Measurements from ENCODE around the gene CHMP3. TPM values are rescaled to one million over a fixed set of nuclear protein-coding genes. Genes with fewer than 3 reads are reported as not detected.
"Not testable (repeated sequence)": the region's sequence is repeated elsewhere in the genome, so short reads cannot be mapped to it uniquely, and the experiment has no call there.

Gene CHMP3
- 69.4 TPM for total RNA-seq
- 163 TPM for polyA plus RNA-seq

- H3K4me3 ChIP-seq (ENCODE audit: low read depth, low read length), result peak within 1 kb of the TSS; percentile 71
- H3K36me3 ChIP-seq (ENCODE audit: insufficient read depth), result no peaks in the 10 kb centered on the region
- WGBS, result under 1% methylated on average over 57 of the region's 57 CpGs
- H3K4me1 ChIP-seq (ENCODE audit: insufficient read depth), result peaks cover 4% of the 10 kb centered on the region
- peak; percentile 96 for DNase-seq (ENCODE audit: extremely low spot score)
- peak within 1 kb of the TSS; percentile 98 for H3K27ac ChIP-seq (ENCODE audit: low read depth)
These were observed at the start of gene CHMP3 for GRCh38 chr2:86562922-86563649. Gene CHMP3 (minus strand): TSS chr2:86563443. CDS start chr2:86563348, 95 bp downstream.

DNA sequence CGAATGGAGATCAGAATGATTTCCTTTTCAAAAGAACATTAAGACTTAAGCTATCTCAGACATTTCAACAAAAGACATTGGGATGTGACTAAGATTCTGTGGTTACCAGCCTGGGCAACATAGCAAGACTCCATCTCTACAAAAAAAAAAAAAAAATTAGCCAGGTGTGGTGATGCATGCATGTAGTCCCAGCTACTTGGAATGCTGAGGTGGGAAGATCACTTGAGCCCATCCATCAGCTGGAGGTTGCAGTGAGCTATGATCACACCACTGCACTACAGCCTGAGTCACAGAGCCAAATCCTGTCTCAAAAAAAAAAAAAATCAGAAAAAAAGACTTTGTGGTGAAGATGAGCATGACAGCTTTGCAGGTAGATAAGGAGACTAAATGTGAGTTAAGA lies 47.6 kb upstream of the CHMP3 start:
- DNase-seq (ENCODE audit: extremely low spot score), result no peak
- Histone ChIP-seq H3K27ac (ENCODE audit: low read depth) (no peak overlapping the region), H3K4me1 (ENCODE audit: insufficient read depth) (no peaks in the 10 kb centered on the region), H3K36me3 (ENCODE audit: insufficient read depth) (peaks cover 4% of the 10 kb centered on the region), H3K4me3 (ENCODE audit: low read depth, low read length) (no peak overlapping the region)
- 94% methylated on average over 1 of the region's 1 CpG for WGBS

GRCh38 chr2:86608832-86609410 lies 45.7 kb upstream of the CHMP3 start:
- Histone ChIP-seq H3K36me3 (ENCODE audit: insufficient read depth) (peaks cover 5% of the 10 kb centered on the region), H3K4me1 (ENCODE audit: insufficient read depth) (no peaks in the 10 kb centered on the region), H3K27ac (ENCODE audit: low read depth) (no peak overlapping the region), H3K4me3 (ENCODE audit: low read depth, low read length) (no peak overlapping the region)
- DNase-seq (ENCODE audit: extremely low spot score), result no peak
- WGBS, result 91% methylated on average over 2 of the region's 2 CpGs

DNA sequence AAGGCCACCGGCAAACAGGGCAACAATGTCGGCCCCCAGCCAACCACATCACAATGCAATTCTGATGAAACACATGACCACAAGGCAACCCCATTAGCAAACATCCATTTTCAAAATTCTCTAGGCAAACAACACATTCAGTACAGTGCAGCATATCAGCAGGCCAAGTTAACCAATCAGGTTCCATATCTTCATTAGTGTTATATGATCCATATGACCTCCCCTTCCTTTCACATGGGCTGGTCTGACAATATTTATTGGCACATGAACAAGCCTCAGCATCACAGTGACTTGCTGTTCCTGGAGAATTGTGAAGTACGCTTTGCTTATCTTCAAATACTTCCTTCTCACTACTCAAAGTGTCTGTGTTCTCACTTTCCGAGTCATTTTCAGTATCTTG lies 40.7 kb upstream of the CHMP3 start:
- H3K27ac ChIP-seq (ENCODE audit: low read depth), result no peak overlapping the region
- H3K4me1 ChIP-seq (ENCODE audit: insufficient read depth), result no peaks in the 10 kb centered on the region
- DNase-seq (ENCODE audit: extremely low spot score), result no peak
- H3K4me3 ChIP-seq (ENCODE audit: low read depth, low read length), result no peak overlapping the region
- H3K36me3 ChIP-seq (ENCODE audit: insufficient read depth), result peaks cover 6% of the 10 kb centered on the region
- 95% methylated on average over 4 of the region's 4 CpGs for WGBS

DNA sequence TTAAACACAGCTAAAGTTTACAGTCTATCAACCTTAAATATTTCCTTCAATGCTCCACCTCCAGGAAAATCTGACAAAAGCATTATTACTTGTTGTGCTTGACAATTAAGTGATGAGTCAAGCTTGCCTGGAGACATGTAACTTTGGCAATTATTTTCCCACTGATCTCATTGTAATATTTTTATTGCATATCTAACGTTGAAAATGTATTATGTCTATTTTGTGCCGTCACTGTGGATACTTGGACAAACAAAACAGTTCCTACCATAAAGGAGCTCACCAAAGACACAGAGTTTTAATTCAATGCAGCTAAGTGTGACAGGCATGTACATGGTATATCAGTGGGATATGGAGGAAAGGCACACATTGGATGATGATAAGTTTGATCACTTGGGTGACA lies 35.7 kb upstream of the CHMP3 start:
- 47% methylated on average over 2 of the region's 2 CpGs for WGBS
- Histone ChIP-seq H3K4me1 (ENCODE audit: insufficient read depth) (no peaks in the 10 kb centered on the region), H3K4me3 (ENCODE audit: low read depth, low read length) (no peak overlapping the region), H3K27ac (ENCODE audit: low read depth) (no peak overlapping the region), H3K36me3 (ENCODE audit: insufficient read depth) (peaks cover 3% of the 10 kb centered on the region)
- DNase-seq (ENCODE audit: extremely low spot score), result no peak

DNA sequence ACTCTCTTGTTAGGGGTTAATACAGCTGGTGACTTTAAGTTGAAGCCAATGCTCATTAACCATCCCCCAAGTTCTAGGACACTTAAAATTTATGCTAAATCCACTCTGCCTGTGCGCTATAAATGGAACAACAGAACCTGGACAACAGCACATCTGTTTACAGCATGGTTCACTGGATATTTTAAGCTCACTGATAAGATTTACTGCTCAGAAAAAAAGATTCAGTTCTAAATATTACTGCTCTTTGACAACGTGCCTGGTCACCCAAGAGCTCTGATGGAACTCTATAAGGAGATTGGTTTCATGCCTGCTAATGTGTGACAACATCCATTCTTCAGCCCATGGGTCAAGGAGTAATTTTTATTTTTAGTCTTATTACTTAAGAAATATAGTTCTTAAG lies 32.9 kb upstream of the CHMP3 start:
- H3K4me1 ChIP-seq (ENCODE audit: insufficient read depth), result no peaks in the 10 kb centered on the region
- WGBS, result 22% methylated on average over 2 of the region's 2 CpGs

DNA sequence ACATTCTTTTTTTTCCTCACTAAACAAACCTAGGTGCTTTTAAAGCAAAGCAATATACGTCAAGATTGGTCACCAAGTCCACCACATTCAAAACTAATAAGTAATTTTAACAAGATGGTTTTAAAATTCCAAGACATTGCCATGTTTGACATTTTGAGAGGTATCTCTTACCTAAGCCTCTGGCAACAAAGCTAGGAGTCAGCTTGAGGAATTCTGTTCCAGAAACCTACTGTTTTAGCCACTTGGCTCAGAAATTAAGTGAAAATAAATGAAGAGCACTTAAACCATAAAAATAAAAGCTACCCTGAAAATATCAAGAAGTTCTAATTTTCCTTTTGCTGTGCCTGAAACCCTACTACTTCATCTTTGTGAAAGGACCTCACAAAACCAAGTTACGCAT lies 30.0 kb upstream of the CHMP3 start:
- Histone ChIP-seq H3K36me3 (ENCODE audit: insufficient read depth) (no peaks in the 10 kb centered on the region), H3K27ac (ENCODE audit: low read depth) (no peak overlapping the region), H3K4me3 (ENCODE audit: low read depth, low read length) (no peak overlapping the region), H3K4me1 (ENCODE audit: insufficient read depth) (no peaks in the 10 kb centered on the region)
- DNase-seq (ENCODE audit: extremely low spot score), result no peak
- WGBS, result 71% methylated on average over 2 of the region's 2 CpGs

More for the DNA sequence above, 32.9 kb upstream of the CHMP3 start:
- DNase-seq (ENCODE audit: extremely low spot score), result no peak
- Histone ChIP-seq H3K27ac (ENCODE audit: low read depth) (no peak overlapping the region), H3K4me3 (ENCODE audit: low read depth, low read length) (no peak overlapping the region), H3K36me3 (ENCODE audit: insufficient read depth) (no peaks in the 10 kb centered on the region)

DNA sequence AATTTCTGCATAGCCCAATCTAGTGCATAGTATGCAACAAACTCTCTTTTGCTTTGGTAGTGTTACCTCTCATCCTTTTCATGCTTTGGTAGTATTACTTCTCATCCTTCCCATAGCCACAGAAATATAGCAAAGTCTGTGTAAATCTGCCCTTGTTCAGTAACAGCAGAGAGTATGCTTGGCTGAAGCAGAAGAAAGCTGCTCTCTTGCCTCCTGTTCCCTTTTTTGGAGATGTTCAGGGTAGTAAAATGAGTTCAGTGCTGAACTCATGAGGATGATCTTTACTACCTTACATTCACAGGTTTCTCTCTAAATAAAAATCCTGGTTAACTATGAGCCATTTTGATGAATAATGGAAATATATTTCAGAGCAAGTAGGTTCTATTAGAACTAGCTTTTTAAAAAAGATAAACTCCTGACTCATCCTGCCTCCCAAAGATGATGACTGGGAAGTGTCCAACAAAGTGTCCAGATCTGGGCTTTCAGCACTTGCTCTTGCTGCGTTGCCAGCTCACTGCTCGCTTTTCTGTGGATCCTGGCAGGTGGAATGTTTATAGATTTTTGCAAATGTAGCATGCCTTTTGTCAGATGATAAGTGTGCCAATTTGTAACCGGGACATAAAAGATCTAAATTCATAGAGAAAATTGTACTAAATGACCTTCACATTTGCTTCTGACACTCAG lies 29.4 kb upstream of the CHMP3 start:
- H3K27ac ChIP-seq (ENCODE audit: low read depth), result no peak overlapping the region
- WGBS, result 23% methylated on average over 3 of the region's 3 CpGs
- no peaks in the 10 kb centered on the region for H3K36me3 ChIP-seq (ENCODE audit: insufficient read depth)
- DNase-seq (ENCODE audit: extremely low spot score), result no peak
- H3K4me1 ChIP-seq (ENCODE audit: insufficient read depth), result no peaks in the 10 kb centered on the region
- H3K4me3 ChIP-seq (ENCODE audit: low read depth, low read length), result no peak overlapping the region

GRCh38 chr2:86589701-86590100 lies 26.5 kb upstream of the CHMP3 start:
- not testable (repeated sequence) for H3K36me3 ChIP-seq (ENCODE audit: insufficient read depth); DNase-seq (ENCODE audit: extremely low spot score); H3K27ac ChIP-seq (ENCODE audit: low read depth); H3K4me1 ChIP-seq (ENCODE audit: insufficient read depth); H3K4me3 ChIP-seq (ENCODE audit: low read depth, low read length)
- WGBS, result 95% methylated on average over 5 of the region's 5 CpGs

DNA sequence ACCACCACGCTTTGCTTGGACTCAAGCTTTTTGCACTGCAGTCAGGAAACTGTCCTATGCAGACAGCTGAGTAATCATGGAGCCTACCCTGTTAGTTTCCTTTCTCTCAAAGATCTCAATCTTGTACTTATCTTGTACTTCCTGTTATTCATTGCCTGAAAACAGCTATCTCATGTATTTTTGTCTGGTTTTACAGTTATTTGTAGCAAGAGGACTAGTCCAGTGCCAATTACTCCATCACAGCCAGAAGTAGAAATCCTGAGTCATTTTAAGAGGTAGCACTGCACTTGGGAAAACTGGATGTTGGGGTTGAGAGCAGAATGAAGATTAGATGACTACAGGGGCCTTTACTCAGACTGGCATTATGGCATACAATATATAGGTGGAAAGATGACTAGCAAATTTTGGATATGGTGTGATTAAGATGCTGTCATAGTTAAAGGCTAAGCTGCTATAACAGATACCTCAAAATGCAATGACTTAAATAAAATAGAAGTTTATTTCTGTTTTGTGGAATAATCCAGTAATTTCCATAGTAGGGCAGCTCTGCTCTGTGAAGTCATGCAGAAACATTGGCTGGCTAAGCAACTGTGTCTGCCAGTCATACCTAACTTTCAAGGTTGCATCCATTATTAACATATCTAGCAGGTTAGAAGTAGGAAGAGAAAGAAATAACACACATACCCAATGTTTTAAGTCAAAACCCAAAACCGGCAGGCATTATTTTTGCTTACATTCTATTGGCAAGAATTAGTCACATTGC lies 21.1 kb upstream of the CHMP3 start:
- Histone ChIP-seq H3K36me3 (ENCODE audit: insufficient read depth) (no peaks in the 10 kb centered on the region), H3K4me1 (ENCODE audit: insufficient read depth) (no peaks in the 10 kb centered on the region), H3K4me3 (ENCODE audit: low read depth, low read length) (no peak overlapping the region), H3K27ac (ENCODE audit: low read depth) (no peak overlapping the region)
- 75% methylated on average over 2 of the region's 2 CpGs for WGBS
- no peak for DNase-seq (ENCODE audit: extremely low spot score)

DNA sequence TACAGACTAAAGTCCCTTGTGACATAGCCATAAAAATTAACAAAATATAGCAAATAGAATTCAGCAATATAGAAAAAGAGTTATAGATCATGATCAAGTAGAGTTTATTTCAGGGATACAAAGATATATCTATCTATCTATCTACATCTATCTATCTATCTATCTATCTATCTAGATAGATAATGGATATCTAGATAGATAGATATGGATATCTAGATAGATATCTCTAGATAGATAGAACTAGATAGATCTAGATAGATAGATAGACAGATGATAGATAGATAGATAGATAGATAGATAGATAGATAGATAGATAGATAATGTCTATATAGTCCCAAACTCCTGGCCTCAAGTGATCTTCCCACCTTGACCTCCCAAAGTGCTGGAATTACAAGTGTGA lies 17.3 kb upstream of the CHMP3 start:
- DNase-seq (ENCODE audit: extremely low spot score), result no peak
- Histone ChIP-seq H3K4me1 (ENCODE audit: insufficient read depth) (no peaks in the 10 kb centered on the region), H3K4me3 (ENCODE audit: low read depth, low read length) (no peak overlapping the region), H3K36me3 (ENCODE audit: insufficient read depth) (no peaks in the 10 kb centered on the region), H3K27ac (ENCODE audit: low read depth) (no peak overlapping the region)

DNA sequence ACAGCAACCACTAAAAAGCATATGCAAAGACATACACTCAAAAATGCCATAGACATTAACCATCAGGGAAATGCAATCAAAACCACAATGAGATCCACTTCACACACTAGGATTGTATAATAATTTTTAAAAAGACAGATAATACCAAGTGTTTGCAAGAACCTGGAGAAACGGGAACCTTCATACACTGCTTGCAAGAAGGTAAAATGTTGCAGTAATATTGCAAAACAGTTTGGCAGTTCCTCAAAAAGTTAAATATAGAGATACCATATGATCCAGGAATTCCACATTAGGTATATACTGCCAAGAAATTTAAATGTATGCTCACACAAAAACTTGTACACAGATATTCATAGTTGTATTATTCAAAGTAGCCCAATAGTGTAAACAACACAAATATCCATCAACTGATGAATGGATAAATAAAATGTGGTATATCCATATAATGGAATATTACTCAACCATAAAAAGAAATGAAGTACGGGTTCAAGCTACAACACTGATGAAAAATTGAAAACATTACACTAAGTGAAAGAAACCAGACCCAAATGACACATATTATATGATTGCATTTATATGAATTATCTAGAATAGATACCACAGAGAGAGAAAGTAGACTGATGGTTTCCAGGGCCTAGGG lies 14.7 kb upstream of the CHMP3 start:
- Histone ChIP-seq H3K4me1 (ENCODE audit: insufficient read depth) (no peaks in the 10 kb centered on the region), H3K36me3 (ENCODE audit: insufficient read depth) (no peaks in the 10 kb centered on the region), H3K4me3 (ENCODE audit: low read depth, low read length) (no peak overlapping the region), H3K27ac (ENCODE audit: low read depth) (no peak overlapping the region)
- DNase-seq (ENCODE audit: extremely low spot score), result no peak
- WGBS, result 93% methylated on average over 2 of the region's 2 CpGs

- Histone ChIP-seq H3K36me3 (ENCODE audit: insufficient read depth) (no peaks in the 10 kb centered on the region), H3K27ac (ENCODE audit: low read depth) (no peak overlapping the region), H3K4me1 (ENCODE audit: insufficient read depth) (no peaks in the 10 kb centered on the region), H3K4me3 (ENCODE audit: low read depth, low read length) (no peak overlapping the region)
- DNase-seq (ENCODE audit: extremely low spot score), result no peak
- 79% methylated on average over 3 of the region's 3 CpGs for WGBS
These were observed 6.8 kb upstream of the CHMP3 start for GRCh38 chr2:86570059-86570458.
